Ovary (tissue), 3 donors: Measurements from ENCODE around the gene CDC14A.

Experiments used
- EP300 ChIP-seq: sonication (generic); formaldehyde crosslinking; IDR thresholded peaks from one replicate; pipeline ENCODE4 v1.6.1; 2017; ENCODE audit warnings: antibody characterized with exemption
- POLR2A ChIP-seq: fragments of 450-650 bp; IDR thresholded peaks from one replicate; pipeline ENCODE4 v1.6.1; 2017; ENCODE audit warnings: antibody characterized with exemption, mild to moderate bottlenecking, moderate library complexity
- TF ChIP-seq, protein P1 (sequence below), 3 donors: fragments of 450-650 bp in 2 of 3; fragments of 200-600 bp in 1 of 3; IDR thresholded peaks; one replicate each; pipeline versions ENCODE4 v1.5.1 to v1.8.0; 2016 to 2022; ENCODE audit warnings: antibody characterized with exemption in 3 of 3, mild to moderate bottlenecking in 1 of 3
- donor health status: DM: no; HTN: no; CAD: no.

DNA sequence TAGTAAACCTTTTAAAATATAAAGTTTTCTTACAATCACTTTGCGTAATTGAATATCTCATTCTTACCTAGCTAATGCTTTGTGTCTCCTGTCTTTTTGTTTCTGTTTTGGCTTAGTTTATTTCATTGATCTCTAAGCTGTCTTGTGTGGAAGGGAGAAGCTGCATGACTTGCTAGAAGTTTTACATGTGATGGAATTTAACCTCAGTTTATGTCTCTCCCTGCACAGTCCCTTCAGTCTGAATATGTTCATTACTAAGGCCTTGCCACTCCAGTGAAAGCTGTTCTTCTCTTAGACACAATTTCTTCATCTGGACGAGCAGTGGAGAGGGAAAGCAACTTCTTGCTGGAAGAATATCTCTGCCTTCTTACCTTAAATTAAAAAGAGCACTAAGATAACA lies 165.7 kb downstream of the CDC14A start:
- TF ChIP-seq EP300 (no peak), POLR2A (no peak)
- TF ChIP-seq, protein P1, sequence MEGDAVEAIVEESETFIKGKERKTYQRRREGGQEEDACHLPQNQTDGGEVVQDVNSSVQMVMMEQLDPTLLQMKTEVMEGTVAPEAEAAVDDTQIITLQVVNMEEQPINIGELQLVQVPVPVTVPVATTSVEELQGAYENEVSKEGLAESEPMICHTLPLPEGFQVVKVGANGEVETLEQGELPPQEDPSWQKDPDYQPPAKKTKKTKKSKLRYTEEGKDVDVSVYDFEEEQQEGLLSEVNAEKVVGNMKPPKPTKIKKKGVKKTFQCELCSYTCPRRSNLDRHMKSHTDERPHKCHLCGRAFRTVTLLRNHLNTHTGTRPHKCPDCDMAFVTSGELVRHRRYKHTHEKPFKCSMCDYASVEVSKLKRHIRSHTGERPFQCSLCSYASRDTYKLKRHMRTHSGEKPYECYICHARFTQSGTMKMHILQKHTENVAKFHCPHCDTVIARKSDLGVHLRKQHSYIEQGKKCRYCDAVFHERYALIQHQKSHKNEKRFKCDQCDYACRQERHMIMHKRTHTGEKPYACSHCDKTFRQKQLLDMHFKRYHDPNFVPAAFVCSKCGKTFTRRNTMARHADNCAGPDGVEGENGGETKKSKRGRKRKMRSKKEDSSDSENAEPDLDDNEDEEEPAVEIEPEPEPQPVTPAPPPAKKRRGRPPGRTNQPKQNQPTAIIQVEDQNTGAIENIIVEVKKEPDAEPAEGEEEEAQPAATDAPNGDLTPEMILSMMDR (IDR thresholded peaks at IDR 0.05): no peak
